Myocyte (in vitro differentiated cells): ENCODE measurements around the gene SMG9. TPM values are rescaled to one million over a fixed set of nuclear protein-coding genes. Genes with fewer than 3 reads are reported as not detected.
A peak's percentile ranks its signal among the peaks of the same experiment; 100 is the strongest.

ENCODE experiments used
- DNase-seq: peaks from one replicate; pipeline ENCODE4 v3.0.0-alpha.2; 2012; ENCODE audit warnings: low read depth
- polyA plus RNA-seq: library from polyadenylated mRNA; unstranded; fragments of >200 nt; gene quantifications from one replicate; pipeline ENCODE4 v1.2.1, GENCODE V29; 2012; ENCODE audit warnings: missing spikeins
- total RNA-seq: library from RNA; depleted of rRNA; stranded (reverse); fragments of >200 nt; gene quantifications from 2 replicates; pipeline ENCODE4 v1.2.3, GENCODE V29; 2014

The SMG9 gene, protein sequence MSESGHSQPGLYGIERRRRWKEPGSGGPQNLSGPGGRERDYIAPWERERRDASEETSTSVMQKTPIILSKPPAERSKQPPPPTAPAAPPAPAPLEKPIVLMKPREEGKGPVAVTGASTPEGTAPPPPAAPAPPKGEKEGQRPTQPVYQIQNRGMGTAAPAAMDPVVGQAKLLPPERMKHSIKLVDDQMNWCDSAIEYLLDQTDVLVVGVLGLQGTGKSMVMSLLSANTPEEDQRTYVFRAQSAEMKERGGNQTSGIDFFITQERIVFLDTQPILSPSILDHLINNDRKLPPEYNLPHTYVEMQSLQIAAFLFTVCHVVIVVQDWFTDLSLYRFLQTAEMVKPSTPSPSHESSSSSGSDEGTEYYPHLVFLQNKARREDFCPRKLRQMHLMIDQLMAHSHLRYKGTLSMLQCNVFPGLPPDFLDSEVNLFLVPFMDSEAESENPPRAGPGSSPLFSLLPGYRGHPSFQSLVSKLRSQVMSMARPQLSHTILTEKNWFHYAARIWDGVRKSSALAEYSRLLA
- total RNA-seq: 16.0 and 19.3 TPM in 2 replicates
- polyA plus RNA-seq: 53.4 TPM

DNA sequence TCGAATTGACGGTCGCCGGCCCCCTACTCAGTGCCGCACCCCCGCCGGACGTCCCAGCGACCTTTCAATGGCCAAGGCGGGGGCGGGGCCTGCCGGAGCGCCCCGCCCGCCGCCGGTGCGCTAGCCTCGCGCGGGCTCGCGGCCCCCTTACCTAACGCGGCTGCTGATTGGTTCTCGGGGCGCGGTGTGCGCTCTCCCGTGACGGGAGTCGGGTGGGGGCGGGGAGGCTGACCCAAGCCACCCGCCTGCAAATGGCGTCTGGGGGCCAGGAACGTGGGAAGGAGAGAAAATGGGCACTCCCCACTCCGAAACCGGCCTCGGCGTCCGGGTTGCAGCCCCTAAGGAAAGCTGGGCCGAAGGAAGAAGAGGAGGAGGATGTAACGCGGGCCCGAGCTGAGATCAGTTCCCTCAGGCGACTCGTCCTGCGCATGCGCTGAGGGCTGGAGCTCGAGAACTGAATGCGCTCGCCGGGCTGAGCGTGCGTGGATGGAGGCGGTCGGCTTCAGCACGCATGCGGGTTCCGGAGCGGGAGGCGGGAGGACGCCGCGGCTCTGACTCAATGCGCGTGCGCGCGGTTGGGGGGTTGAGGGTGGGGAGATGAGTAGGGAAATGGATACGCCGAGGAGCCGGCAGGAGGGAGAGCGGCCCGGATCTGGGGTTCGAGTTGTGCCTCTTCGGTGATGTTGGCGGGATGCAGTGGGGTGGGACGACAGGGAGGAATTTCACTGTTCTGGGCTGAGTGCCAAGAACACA lies at the start of gene SMG9:
SMG9 (minus strand) TSS at position 460 of the 753 bp plus-strand sequence. CDS start 4,221 bp downstream, outside the sequence.
- peak; percentile 99 for DNase-seq

DNA sequence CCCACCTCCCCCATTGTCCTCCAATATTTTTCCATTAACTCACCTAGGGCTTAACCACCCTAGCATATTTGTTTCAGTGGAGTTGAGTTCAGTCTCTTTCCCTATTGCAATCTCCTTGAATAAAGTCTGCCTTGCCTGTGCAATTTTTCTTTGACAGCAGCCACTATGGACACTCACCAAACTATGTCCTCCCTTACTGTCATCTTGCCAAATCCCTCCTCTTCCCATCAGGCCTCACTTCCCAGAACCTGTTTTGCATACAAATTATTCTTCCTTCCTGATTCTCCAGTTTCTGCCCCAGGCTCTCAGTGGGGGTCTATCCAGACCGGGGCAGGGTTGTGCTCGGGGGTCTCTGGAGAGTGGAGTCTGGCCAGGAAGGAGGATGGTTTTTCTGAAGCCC lies 49.7 kb upstream of the SMG9 start:
- DNase-seq: no peak

- no peak for DNase-seq
These were observed 47.6 kb upstream of the SMG9 start, which contains the start of gene LYPD5 for GRCh38 chr19:43802216-43802951. Gene LYPD5 (minus strand): TSS chr19:43802447. CDS start chr19:43802380, 67 bp downstream.

- DNase-seq: peak; percentile 8
These were observed 44.9 kb upstream of the SMG9 start for GRCh38 chr19:43799502-43800142.

DNA sequence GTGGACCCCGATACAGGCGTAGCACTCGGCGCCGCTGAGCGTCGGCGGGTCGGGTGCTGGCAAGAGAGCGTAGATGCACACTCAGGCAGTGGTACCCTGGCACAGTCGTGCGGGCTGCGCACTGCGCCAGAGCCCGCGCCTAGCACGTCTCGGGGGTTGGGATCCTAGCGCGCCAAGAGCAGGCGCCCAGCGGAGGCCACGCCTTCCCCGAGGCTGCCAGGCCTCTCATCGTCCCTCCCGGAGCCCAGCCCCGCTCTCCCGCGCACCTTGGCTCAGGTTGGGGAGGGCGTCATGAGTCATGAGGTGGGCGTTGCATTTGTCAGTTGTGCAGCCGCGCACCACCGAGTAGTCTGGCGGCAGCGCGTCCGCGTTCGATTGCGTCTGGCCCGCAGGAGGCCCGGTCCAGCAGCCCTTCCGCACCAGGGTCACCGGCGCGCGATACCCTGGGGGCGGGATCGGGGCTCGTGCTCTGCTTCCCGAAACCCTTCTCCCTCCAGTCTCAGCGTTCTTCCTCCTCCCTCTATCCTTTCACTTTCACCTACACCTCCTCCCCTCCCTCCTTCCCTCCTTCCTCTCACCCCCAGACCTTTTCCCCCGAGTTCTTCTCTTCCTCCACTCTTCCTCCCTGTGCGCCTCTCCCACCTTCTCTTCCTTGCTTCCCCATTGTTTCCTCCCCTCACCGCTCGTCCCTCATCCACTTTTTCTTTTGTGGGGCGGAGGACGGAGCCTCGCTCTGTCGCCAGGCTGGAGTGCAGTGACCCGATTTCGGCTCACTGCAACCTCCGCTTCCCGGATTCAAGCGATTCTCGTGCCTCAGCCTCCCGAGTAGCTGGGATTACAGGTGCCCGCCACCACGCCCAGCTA lies 44.0 kb upstream of the SMG9 start:
- DNase-seq: no peak

DNA sequence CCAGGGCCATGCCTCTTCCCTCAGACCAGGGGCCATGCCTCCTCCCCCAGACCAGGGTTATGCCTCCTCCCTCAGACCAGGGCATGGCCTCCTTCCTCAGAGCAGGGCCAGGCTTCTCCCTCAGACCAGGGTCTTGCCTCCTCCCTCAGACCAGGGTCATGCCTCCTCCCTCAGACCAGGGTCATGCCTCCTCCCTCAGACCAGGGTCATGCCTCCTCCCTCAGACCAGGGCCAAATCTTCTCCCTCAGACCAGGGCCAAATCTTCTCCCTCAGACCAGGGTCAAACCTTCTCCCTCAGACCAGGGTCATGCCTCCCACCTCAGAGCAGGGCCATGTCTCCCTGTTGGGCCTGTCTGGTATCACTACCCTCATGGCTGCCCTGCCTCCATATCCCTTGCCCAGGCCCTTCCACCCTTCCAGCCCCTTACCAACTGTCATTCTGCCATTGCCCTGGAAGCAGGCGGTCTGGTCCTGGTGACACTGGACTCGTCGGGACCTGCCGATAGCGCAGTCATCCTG lies 43.3 kb upstream of the SMG9 start:
- DNase-seq: no peak

GRCh38 chr19:43797556-43797955 lies 42.8 kb upstream of the SMG9 start:
- no peak for DNase-seq

- DNase-seq: no peak
These were observed 42.4 kb upstream of the SMG9 start for GRCh38 chr19:43797118-43797517.

DNA sequence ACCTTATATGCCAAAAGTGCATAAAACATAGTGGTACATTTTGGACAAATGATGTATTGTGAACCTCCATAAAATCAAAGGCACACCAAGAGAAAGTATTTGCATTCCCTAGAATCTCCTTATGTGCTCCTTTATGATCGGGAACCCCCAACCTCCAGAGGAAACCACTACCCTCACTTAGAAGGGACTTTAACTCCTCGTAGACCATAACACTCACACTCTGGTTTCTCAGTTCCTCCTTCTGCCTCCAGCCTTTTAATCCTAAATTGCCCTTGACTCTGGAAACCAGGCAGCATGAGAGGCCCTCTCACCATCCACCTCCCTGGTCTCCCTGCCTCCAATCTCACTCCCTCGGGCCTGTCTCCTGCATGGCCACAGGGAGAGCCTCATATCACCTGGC lies 35.8 kb upstream of the SMG9 start:
- DNase-seq: no peak

GRCh38 chr19:43789029-43789428 lies 34.3 kb upstream of the SMG9 start:
- peak; percentile 69 for DNase-seq

- DNase-seq: no peak
These were observed 31.9 kb upstream of the SMG9 start for GRCh38 chr19:43786665-43787064.

DNA sequence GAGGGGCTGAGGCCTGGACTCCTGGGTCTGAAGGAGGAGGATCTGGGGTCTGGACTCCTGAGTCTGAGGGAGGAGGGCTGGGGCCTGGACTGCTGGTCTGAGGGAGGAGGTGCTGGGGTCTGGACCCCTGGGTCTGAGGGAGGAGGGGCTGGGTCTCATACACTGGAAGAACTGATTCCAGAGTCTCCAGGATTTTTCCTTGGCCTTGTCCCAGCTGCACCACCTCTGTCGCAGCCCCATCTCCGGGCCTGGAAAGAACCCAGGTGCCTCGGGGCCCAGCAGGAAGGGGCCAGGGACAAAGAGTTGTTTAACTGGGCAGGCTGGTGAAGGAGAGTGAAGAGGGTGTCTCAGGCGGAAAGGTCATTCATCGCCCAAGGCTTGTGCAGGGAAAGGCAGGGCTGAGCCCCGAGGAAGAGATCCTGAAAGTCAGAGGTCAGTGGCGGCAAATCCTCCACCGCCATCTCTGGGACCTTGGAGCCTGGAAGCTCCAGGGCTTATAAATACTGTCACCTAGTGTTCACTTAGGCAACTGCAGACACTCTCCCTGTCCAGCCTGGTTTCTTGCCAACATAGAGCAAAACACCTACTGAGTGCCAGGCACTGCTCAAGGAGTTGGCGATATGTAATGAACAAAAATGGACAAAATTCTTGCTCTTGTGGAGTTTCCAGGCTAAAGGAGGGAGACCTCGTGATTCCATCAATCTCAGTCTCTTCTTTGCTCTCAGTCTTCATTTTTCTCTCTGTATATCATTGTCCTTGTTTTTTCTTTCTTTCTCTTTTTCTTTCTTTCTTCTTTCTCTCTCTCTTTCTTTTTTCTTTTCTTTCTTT lies 30.4 kb upstream of the SMG9 start:
- DNase-seq: peak; percentile 77

DNA sequence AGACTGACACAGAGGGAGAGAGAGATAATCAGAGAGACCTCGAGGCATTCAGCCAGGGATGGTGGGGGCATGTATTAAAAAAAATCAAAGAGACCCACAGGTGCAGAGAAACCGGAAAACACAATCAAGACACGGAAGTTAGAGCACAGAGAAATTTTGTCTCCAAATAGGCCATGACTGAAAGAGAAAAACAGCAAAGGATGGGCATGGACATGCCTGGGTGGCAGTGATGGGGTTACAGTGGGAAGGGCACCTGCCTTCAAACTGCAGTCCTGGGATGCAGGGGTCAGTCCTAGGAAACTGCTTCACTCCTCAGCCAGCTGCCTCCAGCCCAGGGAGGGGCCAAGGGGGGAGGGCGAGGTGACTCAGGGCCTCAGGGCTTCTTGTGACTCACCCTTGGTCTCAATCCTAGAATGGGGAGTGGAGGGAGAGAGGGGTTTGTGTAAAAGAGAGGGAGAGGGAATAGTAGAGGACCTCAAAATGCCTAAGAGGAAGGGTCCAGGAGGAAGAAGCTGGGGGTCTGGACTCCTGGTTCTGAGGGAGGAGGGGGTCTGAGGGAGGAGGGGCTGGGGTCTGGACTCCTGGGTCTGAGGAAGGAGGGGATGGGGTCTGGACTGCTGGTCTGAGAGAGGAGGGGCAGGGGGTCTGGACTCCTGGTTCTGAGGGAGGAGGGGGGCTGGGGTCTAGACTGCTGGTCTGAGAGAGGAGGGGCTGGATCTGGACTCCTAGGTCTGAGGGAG lies 29.6 kb upstream of the SMG9 start:
- peak; percentile 90 for DNase-seq

DNA sequence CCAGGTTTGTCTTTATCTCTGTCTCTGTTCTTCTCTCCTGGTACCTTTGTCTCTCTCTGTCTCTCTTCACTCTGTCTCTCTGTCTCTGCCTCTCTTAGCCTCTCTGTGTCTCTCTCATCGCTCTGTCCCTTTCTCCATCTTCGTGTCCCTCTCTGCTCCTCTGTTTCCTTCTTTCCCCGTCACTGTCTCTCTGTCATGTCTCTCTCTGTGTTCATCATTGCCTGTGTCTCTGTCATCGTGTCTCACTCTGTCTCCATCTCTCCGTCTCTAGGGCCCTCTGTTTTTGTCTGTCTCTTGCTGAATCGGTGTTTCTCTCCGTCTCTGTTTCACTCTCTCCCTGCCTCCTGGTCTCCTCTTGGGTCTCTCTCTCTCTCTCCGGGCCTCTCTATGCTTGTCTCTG lies 28.9 kb upstream of the SMG9 start:
- DNase-seq: no peak

- no peak for DNase-seq
These were observed 28.0 kb upstream of the SMG9 start for GRCh38 chr19:43782689-43783231.

DNA sequence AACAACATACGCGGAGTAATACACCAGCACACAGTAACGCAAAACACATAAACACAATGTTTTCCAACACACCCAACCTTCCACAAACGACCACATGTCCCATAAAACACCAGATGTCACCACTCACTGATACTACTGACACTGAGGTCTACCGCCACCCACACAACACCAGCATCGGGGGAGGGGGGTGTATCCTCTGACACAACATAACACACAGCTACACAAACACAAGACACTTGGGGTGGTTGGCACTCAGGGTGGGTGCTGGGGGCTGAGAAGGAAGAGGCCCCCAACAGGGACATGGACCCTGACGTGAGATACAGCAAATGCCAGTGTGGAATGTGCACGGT lies 27.5 kb upstream of the SMG9 start:
- DNase-seq: no peak

DNA sequence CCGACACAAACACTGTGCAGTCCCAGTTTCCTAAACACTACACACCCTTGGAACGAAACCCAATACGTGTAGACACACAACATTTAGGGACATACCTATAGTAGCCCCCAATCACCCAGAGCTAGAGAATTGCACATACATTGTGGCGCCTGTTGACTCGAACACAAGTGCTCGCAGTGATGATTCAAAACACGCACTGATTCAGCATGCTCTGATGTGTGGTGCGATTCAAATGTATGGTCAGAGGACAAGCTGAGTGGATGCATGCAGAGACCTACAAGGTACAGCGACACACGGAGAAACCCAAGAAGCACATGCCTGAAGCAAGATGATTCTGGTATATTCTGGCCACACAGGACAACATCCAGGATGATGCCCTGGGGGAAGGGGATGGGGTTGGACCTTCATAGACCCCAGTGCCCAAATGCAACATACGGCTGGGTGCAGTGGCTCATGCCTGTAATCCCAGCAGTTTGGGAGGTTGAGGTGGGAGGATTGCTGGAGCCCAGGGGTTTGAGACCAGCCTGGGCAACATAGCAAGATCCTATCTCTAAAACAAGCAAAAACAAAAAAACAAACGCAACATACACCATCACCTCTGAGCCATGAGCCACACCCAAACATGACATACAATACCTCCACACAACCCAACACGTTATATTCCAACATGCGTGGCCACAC lies 27.0 kb upstream of the SMG9 start:
- no peak for DNase-seq
